Frontal cortex (tissue), 4 donors: Measurements from ENCODE around the gene GNB5. TPM values are rescaled to one million over a fixed set of nuclear protein-coding genes. Genes with fewer than 3 reads are reported as not detected.

Experiments
- DNase-seq, 2 donors: peaks; one replicate each; pipeline ENCODE4 v3.0.0; 2012; ENCODE audit warnings: low spot score in 2 of 2
- FAIRE-seq: peaks from 2 replicates; lab custom pipeline; 2012; peaks lifted over from hg19 to GRCh38; lab: Jason Lieb, UNC
- total RNA-seq: library from RNA; depleted of rRNA; stranded (reverse); fragments of >200 nt; gene quantifications from one replicate; pipeline ENCODE4 v1.2.3, GENCODE V29; 2014
- donor health status: control.
- donor health status: control.
- donor health status: control.

The GNB5 gene
- total RNA-seq, 1 donor from 2014 or later = 34.2 TPM

- DNase-seq = peak in 1 of 2 donors; percentile 26
- no peak for FAIRE-seq
These were observed 17.2 kb upstream of the GNB5 start for GRCh38 chr15:52208306-52208946.

- FAIRE-seq (no peak), DNase-seq (no peak)
These were observed 16.0 kb upstream of the GNB5 start for GRCh38 chr15:52207191-52207590.

- no peak for DNase-seq
These were observed 15.3 kb upstream of the GNB5 start for GRCh38 chr15:52206446-52206845.

GRCh38 chr15:52204657-52205056 is 13.5 kb upstream of the GNB5 start:
- FAIRE-seq = no peak

More at GRCh38 chr15:52206446-52206845, 15.3 kb upstream of the GNB5 start:
- no peak for FAIRE-seq

GRCh38 chr15:52200831-52201365 is 9.7 kb upstream of the GNB5 start:
- no peak for DNase-seq
- no peak for FAIRE-seq

More at GRCh38 chr15:52204657-52205056, 13.5 kb upstream of the GNB5 start:
- no peak for DNase-seq

GRCh38 chr15:52199271-52199670 is 8.1 kb upstream of the GNB5 start:
- DNase-seq (no peak), FAIRE-seq (no peak)

GRCh38 chr15:52196891-52197290 is 5.7 kb upstream of the GNB5 start:
- DNase-seq = no peak
- no peak for FAIRE-seq

GRCh38 chr15:52193791-52194190 is 2.6 kb upstream of the GNB5 start:
- no peak for FAIRE-seq
- no peak for DNase-seq

- DNase-seq = no peak
- no peak for FAIRE-seq
These were observed 2.1 kb upstream of the GNB5 start for GRCh38 chr15:52193321-52193720.

- DNase-seq (no peak), FAIRE-seq (no peak)
These were observed 4.3 kb downstream of the GNB5 start for GRCh38 chr15:52186651-52187486.

- FAIRE-seq = no peak
- no peak for DNase-seq
These were observed 6.0 kb downstream of the GNB5 start for GRCh38 chr15:52185151-52185561.

GRCh38 chr15:52184721-52185120 is 6.5 kb downstream of the GNB5 start:
- DNase-seq = no peak

GRCh38 chr15:52183562-52184173 is 7.5 kb downstream of the GNB5 start:
- FAIRE-seq (no peak), DNase-seq (no peak)

More at GRCh38 chr15:52184721-52185120, 6.5 kb downstream of the GNB5 start:
- no peak for FAIRE-seq

- no peak for FAIRE-seq
- no peak for DNase-seq
These were observed 9.0 kb downstream of the GNB5 start for GRCh38 chr15:52181938-52182780.

- FAIRE-seq (no peak), DNase-seq (no peak)
These were observed 10.2 kb downstream of the GNB5 start for GRCh38 chr15:52180851-52181450.

GRCh38 chr15:52180196-52180835 is 10.9 kb downstream of the GNB5 start:
- FAIRE-seq = no peak
- no peak for DNase-seq

GRCh38 chr15:52179278-52180195 is 11.7 kb downstream of the GNB5 start:
- no peak for FAIRE-seq
- peak; percentile 88 to 92 for DNase-seq

GRCh38 chr15:52178765-52179164 is 12.4 kb downstream of the GNB5 start:
- no peak for DNase-seq
- no peak for FAIRE-seq
